HEK293 (cell line): Measurements from ENCODE around the gene TBX3.

Source experiments
- BCL11A ChIP-seq: fragments of 450-650 bp; formaldehyde crosslinking; IDR thresholded peaks from 2 replicates; pipeline ENCODE4 v1.5.1; 2016; ENCODE audit warnings: low read depth, missing biosample characterization, missing genetic modification characterization
- GLI4 ChIP-seq: fragments of 450-650 bp; formaldehyde crosslinking; IDR thresholded peaks from 2 replicates; pipeline ENCODE4 v1.5.1; 2016; ENCODE audit warnings: missing biosample characterization, missing genetic modification characterization
- HOXC10 ChIP-seq: sonication (generic); formaldehyde crosslinking; IDR thresholded peaks from 2 replicates; pipeline ENCODE4 v1.8.1; 2023; ENCODE audit warnings: mild to moderate bottlenecking, missing genetic modification reagents
- IKZF3 ChIP-seq: fragments of 450-650 bp; IDR thresholded peaks from 2 replicates; pipeline ENCODE4 v1.5.0; 2018; ENCODE audit warnings: missing biosample characterization, mild to moderate bottlenecking, missing genetic modification characterization, moderate library complexity
- KLF10 ChIP-seq: fragments of 450-650 bp; IDR thresholded peaks from 2 replicates; pipeline ENCODE4 v1.5.1; 2018; ENCODE audit warnings: missing biosample characterization, mild to moderate bottlenecking, missing genetic modification characterization
- MEIS1 ChIP-seq: sonication (generic); formaldehyde crosslinking; IDR thresholded peaks from 2 replicates; pipeline ENCODE4 v1.8.1; 2022; ENCODE audit warnings: missing genetic modification reagents, mild to moderate bottlenecking, borderline replicate concordance
- MZF1 ChIP-seq: fragments of 450-650 bp; formaldehyde crosslinking; IDR thresholded peaks from 2 replicates; pipeline ENCODE4 v1.5.1; 2017; ENCODE audit warnings: missing biosample characterization, missing genetic modification characterization, borderline replicate concordance
- PRDM1 ChIP-seq: fragments of 450-650 bp; formaldehyde crosslinking; IDR thresholded peaks from 2 replicates; pipeline ENCODE4; 2016; ENCODE audit warnings: missing biosample characterization, missing genetic modification characterization
- YY1 ChIP-seq: fragments of 450-650 bp; formaldehyde crosslinking; IDR thresholded peaks from 2 replicates; pipeline ENCODE4 v1.5.1; 2018; ENCODE audit warnings: missing biosample characterization, missing genetic modification characterization
- ZNF16 ChIP-seq: fragments of 450-650 bp; formaldehyde crosslinking; IDR thresholded peaks from 2 replicates; pipeline ENCODE4 v1.5.1; 2016; ENCODE audit warnings: low read depth, missing biosample characterization, missing genetic modification characterization
- ZNF169 ChIP-seq: fragments of 450-650 bp; formaldehyde crosslinking; IDR thresholded peaks from 2 replicates; pipeline ENCODE4 v1.5.1; 2016; ENCODE audit warnings: missing biosample characterization, missing genetic modification characterization
- ZNF2 ChIP-seq: fragments of 450-650 bp; formaldehyde crosslinking; IDR thresholded peaks from 2 replicates; pipeline ENCODE4 v1.5.1; 2016; ENCODE audit warnings: missing biosample characterization, missing genetic modification characterization
- ZNF239 ChIP-seq: fragments of 450-650 bp; formaldehyde crosslinking; IDR thresholded peaks from 2 replicates; pipeline ENCODE4 v1.5.1; 2016; ENCODE audit warnings: missing biosample characterization, missing genetic modification characterization
- ZNF248 ChIP-seq: fragments of 450-650 bp; formaldehyde crosslinking; IDR thresholded peaks from 2 replicates; pipeline ENCODE4 v1.5.1; 2017; ENCODE audit warnings: missing biosample characterization, missing genetic modification characterization
- ZNF354C ChIP-seq: fragments of 450-650 bp; formaldehyde crosslinking; IDR thresholded peaks from 2 replicates; pipeline ENCODE4 v1.5.1; 2016; ENCODE audit warnings: missing biosample characterization, missing genetic modification characterization, low read depth, borderline replicate concordance
- ZNF391 ChIP-seq: fragments of 450-650 bp; formaldehyde crosslinking; IDR thresholded peaks from 2 replicates; pipeline ENCODE4 v1.5.1; 2016; ENCODE audit warnings: low read depth, missing biosample characterization, missing genetic modification characterization, borderline replicate concordance
- ZNF404 ChIP-seq: fragments of 450-650 bp; formaldehyde crosslinking; IDR thresholded peaks from 2 replicates; pipeline ENCODE4 v1.5.1; 2017; ENCODE audit warnings: missing biosample characterization, missing genetic modification characterization
- ZNF510 ChIP-seq: fragments of 450-650 bp; formaldehyde crosslinking; IDR thresholded peaks from 2 replicates; pipeline ENCODE4 v1.5.1; 2018; ENCODE audit warnings: mild to moderate bottlenecking, missing genetic modification characterization, missing biosample characterization; ENCODE audit not compliant: insufficient replicate concordance
- ZNF521 ChIP-seq: fragments of 450-650 bp; formaldehyde crosslinking; IDR thresholded peaks from 2 replicates; pipeline ENCODE4 v1.5.1; 2017; ENCODE audit warnings: missing biosample characterization, mild to moderate bottlenecking, missing genetic modification characterization
- ZNF558 ChIP-seq: fragments of 450-650 bp; formaldehyde crosslinking; IDR thresholded peaks from 2 replicates; pipeline ENCODE4 v1.5.1; 2016; ENCODE audit warnings: missing biosample characterization, missing genetic modification characterization
- ZNF621 ChIP-seq: fragments of 450-650 bp; formaldehyde crosslinking; IDR thresholded peaks from 2 replicates; pipeline ENCODE4 v1.5.1; 2017; ENCODE audit warnings: missing biosample characterization, missing genetic modification characterization
- ZNF629 ChIP-seq: fragments of 450-650 bp; formaldehyde crosslinking; IDR thresholded peaks from 2 replicates; pipeline ENCODE4 v1.5.1; 2017; ENCODE audit warnings: missing biosample characterization, missing genetic modification characterization
- ZNF660 ChIP-seq: fragments of 450-650 bp; IDR thresholded peaks from 2 replicates; pipeline ENCODE4 v1.5.1; 2018; ENCODE audit warnings: missing biosample characterization, mild to moderate bottlenecking, missing genetic modification characterization
- ZNF677 ChIP-seq: fragments of 450-650 bp; IDR thresholded peaks from 2 replicates; pipeline ENCODE4 v1.5.0; 2018; ENCODE audit warnings: missing biosample characterization, mild to moderate bottlenecking, missing genetic modification characterization, moderate library complexity
- ZNF701 ChIP-seq: fragments of 450-650 bp; formaldehyde crosslinking; IDR thresholded peaks from 2 replicates; pipeline ENCODE4 v1.5.1; 2016; ENCODE audit warnings: missing biosample characterization, missing genetic modification characterization
- ZNF792 ChIP-seq: fragments of 450-650 bp; formaldehyde crosslinking; IDR thresholded peaks from 2 replicates; pipeline ENCODE4 v1.5.1; 2016; ENCODE audit warnings: missing biosample characterization, missing genetic modification characterization
- TF ChIP-seq, protein P1 (sequence below): fragments of 450-650 bp; formaldehyde crosslinking; IDR thresholded peaks from 2 replicates; pipeline ENCODE4 v1.5.1; 2016; ENCODE audit warnings: missing biosample characterization, missing genetic modification characterization
- TF ChIP-seq, protein P2 (sequence below): fragments of 450-650 bp; formaldehyde crosslinking; IDR thresholded peaks from 2 replicates; pipeline ENCODE4 v1.5.1; 2017; ENCODE audit warnings: missing biosample characterization, missing genetic modification characterization
- TF ChIP-seq, protein P3 (sequence below): fragments of 450-650 bp; formaldehyde crosslinking; IDR thresholded peaks from 2 replicates; pipeline ENCODE4 v1.5.1; 2016; ENCODE audit warnings: missing biosample characterization, missing genetic modification characterization
- TF ChIP-seq, protein P4 (sequence below): fragments of 450-650 bp; formaldehyde crosslinking; IDR thresholded peaks from 2 replicates; pipeline ENCODE4 v1.5.1; 2016; ENCODE audit warnings: missing biosample characterization, missing genetic modification characterization
- TF ChIP-seq, protein P5 (sequence below): fragments of 450-650 bp; formaldehyde crosslinking; IDR thresholded peaks from 2 replicates; pipeline ENCODE4 v1.5.1; 2016; ENCODE audit warnings: missing biosample characterization, missing genetic modification characterization, low read depth

Gene TBX3

DNA sequence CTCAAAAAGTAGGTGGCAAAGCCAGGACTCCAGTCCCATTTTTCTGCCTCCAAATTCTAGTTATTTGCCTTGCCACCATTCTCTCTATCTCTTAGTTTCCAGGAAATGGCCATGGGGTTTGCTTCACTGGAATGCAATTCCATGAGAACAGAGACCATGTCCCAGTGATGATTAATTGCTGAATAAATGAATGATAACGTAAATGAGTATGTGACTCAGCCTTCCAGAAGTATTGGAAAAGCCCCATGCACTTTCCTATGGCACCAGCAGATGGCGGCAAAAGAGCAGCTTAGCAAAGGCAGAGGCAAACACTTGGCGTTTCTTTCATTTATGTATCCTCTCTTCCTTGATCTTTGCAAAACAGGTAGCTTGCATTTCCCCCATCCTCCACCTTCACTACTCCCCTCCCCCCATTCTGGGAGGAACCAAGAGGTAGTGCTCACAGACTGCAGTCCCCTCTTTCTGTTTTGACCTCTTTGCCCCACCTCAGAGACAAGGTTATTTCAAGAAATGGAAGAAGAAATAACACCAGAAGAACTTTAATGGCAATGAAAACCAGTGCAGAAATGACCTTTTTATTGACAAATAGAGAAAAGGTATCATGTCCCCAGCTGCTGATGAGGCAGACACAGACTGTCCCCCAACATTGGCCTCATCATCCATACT is 21.3 kb downstream of the TBX3 start (continued):
- TF ChIP-seq, protein P1, sequence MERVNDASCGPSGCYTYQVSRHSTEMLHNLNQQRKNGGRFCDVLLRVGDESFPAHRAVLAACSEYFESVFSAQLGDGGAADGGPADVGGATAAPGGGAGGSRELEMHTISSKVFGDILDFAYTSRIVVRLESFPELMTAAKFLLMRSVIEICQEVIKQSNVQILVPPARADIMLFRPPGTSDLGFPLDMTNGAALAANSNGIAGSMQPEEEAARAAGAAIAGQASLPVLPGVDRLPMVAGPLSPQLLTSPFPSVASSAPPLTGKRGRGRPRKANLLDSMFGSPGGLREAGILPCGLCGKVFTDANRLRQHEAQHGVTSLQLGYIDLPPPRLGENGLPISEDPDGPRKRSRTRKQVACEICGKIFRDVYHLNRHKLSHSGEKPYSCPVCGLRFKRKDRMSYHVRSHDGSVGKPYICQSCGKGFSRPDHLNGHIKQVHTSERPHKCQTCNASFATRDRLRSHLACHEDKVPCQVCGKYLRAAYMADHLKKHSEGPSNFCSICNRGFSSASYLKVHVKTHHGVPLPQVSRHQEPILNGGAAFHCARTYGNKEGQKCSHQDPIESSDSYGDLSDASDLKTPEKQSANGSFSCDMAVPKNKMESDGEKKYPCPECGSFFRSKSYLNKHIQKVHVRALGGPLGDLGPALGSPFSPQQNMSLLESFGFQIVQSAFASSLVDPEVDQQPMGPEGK (tag by site-specific recombination): no peak
- TF ChIP-seq ZNF792 (tag by site-specific recombination): peak; percentile 78; the same call in 1 of the 2 replicates
- TF ChIP-seq ZNF521 (tag by site-specific recombination): no peak
- TF ChIP-seq PRDM1: no peak
- TF ChIP-seq BCL11A (tag by site-specific recombination): no peak
- TF ChIP-seq ZNF391 (tag by site-specific recombination): no peak
- TF ChIP-seq, protein P2, sequence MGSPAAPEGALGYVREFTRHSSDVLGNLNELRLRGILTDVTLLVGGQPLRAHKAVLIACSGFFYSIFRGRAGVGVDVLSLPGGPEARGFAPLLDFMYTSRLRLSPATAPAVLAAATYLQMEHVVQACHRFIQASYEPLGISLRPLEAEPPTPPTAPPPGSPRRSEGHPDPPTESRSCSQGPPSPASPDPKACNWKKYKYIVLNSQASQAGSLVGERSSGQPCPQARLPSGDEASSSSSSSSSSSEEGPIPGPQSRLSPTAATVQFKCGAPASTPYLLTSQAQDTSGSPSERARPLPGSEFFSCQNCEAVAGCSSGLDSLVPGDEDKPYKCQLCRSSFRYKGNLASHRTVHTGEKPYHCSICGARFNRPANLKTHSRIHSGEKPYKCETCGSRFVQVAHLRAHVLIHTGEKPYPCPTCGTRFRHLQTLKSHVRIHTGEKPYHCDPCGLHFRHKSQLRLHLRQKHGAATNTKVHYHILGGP: no peak
- TF ChIP-seq ZNF2 (tag by site-specific recombination): no peak
- no peak for TF ChIP-seq ZNF16
- no peak for TF ChIP-seq ZNF248
- peak; percentile 58; the same call in 1 of the 2 replicates for TF ChIP-seq MEIS1 (CRISPR knock-in tag)
- no peak for TF ChIP-seq YY1
- peak; percentile 56 for TF ChIP-seq ZNF629 (tag by site-specific recombination)
- TF ChIP-seq GLI4 (tag by site-specific recombination): no peak
- TF ChIP-seq ZNF660: peak; percentile 58; the same call in 1 of the 2 replicates
- TF ChIP-seq KLF10: no peak
- no peak for TF ChIP-seq MZF1 (tag by site-specific recombination)
- no peak for TF ChIP-seq ZNF558 (tag by site-specific recombination)
- no peak for TF ChIP-seq ZNF354C
- TF ChIP-seq, protein P3, sequence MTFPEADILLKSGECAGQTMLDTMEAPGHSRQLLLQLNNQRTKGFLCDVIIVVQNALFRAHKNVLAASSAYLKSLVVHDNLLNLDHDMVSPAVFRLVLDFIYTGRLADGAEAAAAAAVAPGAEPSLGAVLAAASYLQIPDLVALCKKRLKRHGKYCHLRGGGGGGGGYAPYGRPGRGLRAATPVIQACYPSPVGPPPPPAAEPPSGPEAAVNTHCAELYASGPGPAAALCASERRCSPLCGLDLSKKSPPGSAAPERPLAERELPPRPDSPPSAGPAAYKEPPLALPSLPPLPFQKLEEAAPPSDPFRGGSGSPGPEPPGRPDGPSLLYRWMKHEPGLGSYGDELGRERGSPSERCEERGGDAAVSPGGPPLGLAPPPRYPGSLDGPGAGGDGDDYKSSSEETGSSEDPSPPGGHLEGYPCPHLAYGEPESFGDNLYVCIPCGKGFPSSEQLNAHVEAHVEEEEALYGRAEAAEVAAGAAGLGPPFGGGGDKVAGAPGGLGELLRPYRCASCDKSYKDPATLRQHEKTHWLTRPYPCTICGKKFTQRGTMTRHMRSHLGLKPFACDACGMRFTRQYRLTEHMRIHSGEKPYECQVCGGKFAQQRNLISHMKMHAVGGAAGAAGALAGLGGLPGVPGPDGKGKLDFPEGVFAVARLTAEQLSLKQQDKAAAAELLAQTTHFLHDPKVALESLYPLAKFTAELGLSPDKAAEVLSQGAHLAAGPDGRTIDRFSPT: no peak
- TF ChIP-seq ZNF621 (tag by site-specific recombination): no peak
- TF ChIP-seq, protein P4, sequence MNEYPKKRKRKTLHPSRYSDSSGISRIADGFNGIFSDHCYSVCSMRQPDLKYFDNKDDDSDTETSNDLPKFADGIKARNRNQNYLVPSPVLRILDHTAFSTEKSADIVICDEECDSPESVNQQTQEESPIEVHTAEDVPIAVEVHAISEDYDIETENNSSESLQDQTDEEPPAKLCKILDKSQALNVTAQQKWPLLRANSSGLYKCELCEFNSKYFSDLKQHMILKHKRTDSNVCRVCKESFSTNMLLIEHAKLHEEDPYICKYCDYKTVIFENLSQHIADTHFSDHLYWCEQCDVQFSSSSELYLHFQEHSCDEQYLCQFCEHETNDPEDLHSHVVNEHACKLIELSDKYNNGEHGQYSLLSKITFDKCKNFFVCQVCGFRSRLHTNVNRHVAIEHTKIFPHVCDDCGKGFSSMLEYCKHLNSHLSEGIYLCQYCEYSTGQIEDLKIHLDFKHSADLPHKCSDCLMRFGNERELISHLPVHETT (tag by site-specific recombination): peak; percentile 74
- TF ChIP-seq, protein P5, sequence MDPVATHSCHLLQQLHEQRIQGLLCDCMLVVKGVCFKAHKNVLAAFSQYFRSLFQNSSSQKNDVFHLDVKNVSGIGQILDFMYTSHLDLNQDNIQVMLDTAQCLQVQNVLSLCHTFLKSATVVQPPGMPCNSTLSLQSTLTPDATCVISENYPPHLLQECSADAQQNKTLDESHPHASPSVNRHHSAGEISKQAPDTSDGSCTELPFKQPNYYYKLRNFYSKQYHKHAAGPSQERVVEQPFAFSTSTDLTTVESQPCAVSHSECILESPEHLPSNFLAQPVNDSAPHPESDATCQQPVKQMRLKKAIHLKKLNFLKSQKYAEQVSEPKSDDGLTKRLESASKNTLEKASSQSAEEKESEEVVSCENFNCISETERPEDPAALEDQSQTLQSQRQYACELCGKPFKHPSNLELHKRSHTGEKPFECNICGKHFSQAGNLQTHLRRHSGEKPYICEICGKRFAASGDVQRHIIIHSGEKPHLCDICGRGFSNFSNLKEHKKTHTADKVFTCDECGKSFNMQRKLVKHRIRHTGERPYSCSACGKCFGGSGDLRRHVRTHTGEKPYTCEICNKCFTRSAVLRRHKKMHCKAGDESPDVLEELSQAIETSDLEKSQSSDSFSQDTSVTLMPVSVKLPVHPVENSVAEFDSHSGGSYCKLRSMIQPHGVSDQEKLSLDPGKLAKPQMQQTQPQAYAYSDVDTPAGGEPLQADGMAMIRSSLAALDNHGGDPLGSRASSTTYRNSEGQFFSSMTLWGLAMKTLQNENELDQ (tag by site-specific recombination): no peak
- TF ChIP-seq IKZF3 (tag by site-specific recombination): 0 out of 2 replicates have a peak, but pooled peaks have one; percentile 17
- no peak for TF ChIP-seq ZNF404 (tag by site-specific recombination)
- TF ChIP-seq ZNF239 (tag by site-specific recombination): no peak
- no peak for TF ChIP-seq HOXC10 (CRISPR knock-in tag)
- no peak for TF ChIP-seq ZNF677
- no peak for TF ChIP-seq ZNF169
- TF ChIP-seq ZNF701 (tag by site-specific recombination): no peak
- TF ChIP-seq ZNF510: no peak
